H1 (cell line): Measurements from ENCODE around the gene UGT2A2. TPM values are rescaled to one million over a fixed set of nuclear protein-coding genes. Genes with fewer than 3 reads are reported as not detected.

Source experiments
- CTCF ChIA-PET: fragments of 300-600 bp; sonication (Branson Sonifier 250); formaldehyde crosslinking; loops from one replicate; lab custom pipeline; 2021; ENCODE audit not compliant: partially characterized antibody; lab: Charles Lee
- POLR2A ChIA-PET: fragments of 300-600 bp; sonication (Branson Sonifier 250); formaldehyde crosslinking; loops from one replicate; lab custom pipeline; 2021; ENCODE audit warnings: inconsistent platforms; ENCODE audit not compliant: partially characterized antibody; lab: Charles Lee
- DNase-seq, 2 experiments: peaks; one replicate each; pipeline versions ENCODE4 v3.0.0 to v3.0.0-alpha.2; 2010 to 2022; ENCODE audit warnings: low spot score in 2 of 2, low read depth in 1 of 2, mixed read lengths in 1 of 2
- FAIRE-seq: peaks from 2 replicates; lab custom pipeline; 2011; peaks lifted over from hg19 to GRCh38; lab: Jason Lieb, UNC
- H2AFZ ChIP-seq: 2 replicates; pipeline ENCODE4 v1.8.1; 2012; ENCODE audit warnings: low read length, inconsistent platforms
- H2AK5ac ChIP-seq: 2 replicates; pipeline ENCODE4 v1.6.1; 2013; ENCODE audit warnings: low read depth, low read length
- H2BK120ac ChIP-seq: replicated peaks from 2 replicates; pipeline ENCODE3; 2013; ENCODE audit warnings: low read depth, low read length, inconsistent platforms
- H2BK12ac ChIP-seq: 2 replicates; pipeline ENCODE4 v1.6.1; 2013; ENCODE audit warnings: low read depth, low read length
- H2BK15ac ChIP-seq: 2 replicates; pipeline ENCODE4 v1.6.1; 2013; ENCODE audit warnings: low read length
- H2BK20ac ChIP-seq: 2 replicates; pipeline ENCODE4 v1.6.1; 2013; ENCODE audit warnings: low read length
- H2BK5ac ChIP-seq: 2 replicates; pipeline ENCODE4 v1.6.1; 2013; ENCODE audit warnings: low read depth, low read length
- H3K14ac ChIP-seq: 2 replicates; pipeline ENCODE4 v1.6.1; 2013; ENCODE audit warnings: inconsistent platforms; ENCODE audit not compliant: insufficient read length
- H3K18ac ChIP-seq: 2 replicates; pipeline ENCODE4 v1.6.1; 2013; ENCODE audit warnings: low read length; ENCODE audit errors: extremely low read depth
- H3K23ac ChIP-seq: 2 replicates; pipeline ENCODE4 v1.6.1; 2013; ENCODE audit warnings: inconsistent platforms; ENCODE audit not compliant: insufficient read length
- H3K23me2 ChIP-seq: 2 replicates; pipeline ENCODE4 v1.6.1; 2013; ENCODE audit warnings: low read depth, low read length
- H3K27ac ChIP-seq: 2 replicates; pipeline ENCODE4 v1.6.1; 2011; ENCODE audit warnings: low read depth, low read length, inconsistent platforms
- H3K27me3 ChIP-seq, 4 experiments: replicated peaks in 1 of 4; 1 replicate in 1 of 4; 2 replicates in 3 of 4; pipeline versions ENCODE4 v1.6.1 to v1.8.1; 2011 to 2013; ENCODE audit warnings: low read length in 3 of 4, mild to moderate bottlenecking in 3 of 4, inconsistent platforms in 2 of 4, mixed read lengths in 2 of 4, moderate library complexity in 1 of 4; ENCODE audit not compliant: control insufficient read depth in 3 of 4, insufficient read depth in 3 of 4; ENCODE audit errors: extremely low read depth in 1 of 4
- H3K36me3 ChIP-seq, 4 experiments: 2 replicates each; pipeline versions ENCODE4 v1.6.1 to v1.8.1; 2011 to 2013; ENCODE audit warnings: mild to moderate bottlenecking in 4 of 4, low read length in 3 of 4, moderate library complexity in 2 of 4, control low read depth in 1 of 4, inconsistent platforms in 1 of 4; ENCODE audit not compliant: insufficient read depth in 4 of 4, control insufficient read depth in 2 of 4
- H3K4ac ChIP-seq: replicated peaks from 2 replicates; pipeline ENCODE3; 2013; ENCODE audit warnings: low read length, low read depth, mixed read lengths, inconsistent platforms; ENCODE audit not compliant: insufficient read length
- H3K4me1 ChIP-seq, 4 experiments: replicated peaks in 1 of 4; 1 replicate in 1 of 4; 2 replicates in 3 of 4; pipeline versions ENCODE4 v1.6.1 to v1.8.1; 2011 to 2013; ENCODE audit warnings: low read length in 3 of 4, inconsistent platforms in 2 of 4, mixed read lengths in 1 of 4; ENCODE audit not compliant: insufficient read depth in 4 of 4, control insufficient read depth in 3 of 4
- H3K4me2 ChIP-seq, 2 experiments: 2 replicates each; pipeline versions ENCODE4 v1.6.1 to v1.8.1; 2011 to 2013; ENCODE audit warnings: low read depth in 2 of 2, low read length in 2 of 2, control low read depth in 1 of 2, inconsistent platforms in 1 of 2, mild to moderate bottlenecking in 1 of 2; ENCODE audit not compliant: insufficient read depth in 1 of 2
- H3K4me3 ChIP-seq, 4 experiments: fragments of 200-600, 300-600 bp in 1 of 4; sonication (generic), shearing (Covaris generic), sonication (Bioruptor Twin) in 1 of 4; 2 replicates each; pipeline versions ENCODE4 v1.5.1 to v1.8.1; 2011 to 2016; ENCODE audit warnings: low read length in 4 of 4, low read depth in 3 of 4, control low read depth in 2 of 4, inconsistent platforms in 2 of 4, mild to moderate bottlenecking in 2 of 4, mixed read lengths in 1 of 4, moderate library complexity in 1 of 4; ENCODE audit not compliant: insufficient read depth in 2 of 4; ENCODE audit errors: extremely low read depth in 1 of 4
- H3K56ac ChIP-seq: replicated peaks from 2 replicates; pipeline ENCODE3; 2013; ENCODE audit warnings: low read depth, mild to moderate bottlenecking, mixed read lengths, low read length, inconsistent platforms; ENCODE audit not compliant: insufficient read length
- H3K79me1 ChIP-seq: 2 replicates; pipeline ENCODE4 v1.6.1; 2013; ENCODE audit warnings: low read depth, low read length, control low read depth
- H3K79me2 ChIP-seq, 2 experiments: 2 replicates each; pipeline versions ENCODE4 v1.6.1 to v1.8.1; 2012 to 2013; ENCODE audit warnings: low read length in 2 of 2, mild to moderate bottlenecking in 2 of 2, inconsistent platforms in 1 of 2; ENCODE audit not compliant: insufficient read depth in 2 of 2, control insufficient read depth in 1 of 2
- H3K9ac ChIP-seq, 4 experiments: replicated peaks in 1 of 4; 1 replicate in 1 of 4; 2 replicates in 3 of 4; pipeline versions ENCODE4 v1.6.1 to v1.8.1; 2011 to 2013; ENCODE audit warnings: low read depth in 3 of 4, low read length in 3 of 4, control low read depth in 2 of 4, mild to moderate bottlenecking in 2 of 4, moderate library complexity in 2 of 4, inconsistent platforms in 1 of 4; ENCODE audit errors: extremely low read depth in 1 of 4
- H3K9me3 ChIP-seq, 2 experiments: 2 replicates each; pipeline versions ENCODE4 v1.6.1 to v1.8.1; 2012 to 2013; ENCODE audit warnings: mild to moderate bottlenecking in 2 of 2, moderate library complexity in 2 of 2, control low read depth in 1 of 2, inconsistent platforms in 1 of 2, low read depth in 1 of 2, low read length in 1 of 2, mixed read lengths in 1 of 2; ENCODE audit not compliant: insufficient read depth in 2 of 2
- H4K20me1 ChIP-seq, 2 experiments: replicated peaks in 1 of 2; 2 replicates each; pipeline versions ENCODE3 to v1.8.1; 2011 to 2013; ENCODE audit warnings: inconsistent platforms in 2 of 2, low read length in 2 of 2, mild to moderate bottlenecking in 1 of 2; ENCODE audit not compliant: insufficient read depth in 2 of 2, control insufficient read depth in 1 of 2
- H4K5ac ChIP-seq: 2 replicates; pipeline ENCODE4 v1.6.1; 2013; ENCODE audit warnings: low read length, low read depth, mixed read lengths, inconsistent platforms; ENCODE audit not compliant: insufficient read length
- H4K8ac ChIP-seq: 2 replicates; pipeline ENCODE4 v1.8.0; 2013; ENCODE audit warnings: mild to moderate bottlenecking, moderate library complexity, low read length, inconsistent platforms; ENCODE audit not compliant: insufficient read depth; ENCODE audit errors: extremely low read depth
- H4K91ac ChIP-seq: replicated peaks from 2 replicates; pipeline ENCODE3; 2013; ENCODE audit warnings: low read length, mixed read lengths, inconsistent platforms; ENCODE audit not compliant: insufficient read length
- BACH1 ChIP-seq: IDR thresholded peaks from 2 replicates; pipeline ENCODE4 v1.6.1; 2012; ENCODE audit warnings: low read length, improper control_type of control experiment
- BCL11A ChIP-seq, 2 experiments: IDR thresholded peaks; one replicate each; pipeline ENCODE4 v1.6.1; 2011; ENCODE audit warnings: low read depth in 2 of 2, low read length in 2 of 2, mild to moderate bottlenecking in 2 of 2
- EZH2 ChIP-seq: fragments of 200-600 bp; sonication (generic); IDR thresholded peaks from 2 replicates; pipeline ENCODE4 v1.7.1; 2012; ENCODE audit warnings: low read depth, mild to moderate bottlenecking, moderate library complexity, low read length, inconsistent platforms; ENCODE audit not compliant: severe bottlenecking
- TAF1 ChIP-seq: IDR thresholded peaks from 2 replicates; pipeline ENCODE4 v1.6.1; 2011; ENCODE audit warnings: mild to moderate bottlenecking, low read depth, low read length
- WGBS, 2 experiments: shearing (Covaris generic) in 1 of 2; methylation state at CpG; one replicate each; pipeline versions ENCODE4 v1.1.6 to v1.1.7; 2013 to 2015; ENCODE audit warnings: low lambda C conversion rate in 2 of 2, mixed read lengths in 2 of 2, inconsistent platforms in 1 of 2, low coverage in 1 of 2, missing lambda C conversion rate in 1 of 2; ENCODE audit not compliant: insufficient replicate concordance in 2 of 2, insufficient coverage in 1 of 2, insufficient read length in 1 of 2; ENCODE audit errors: extremely low coverage in 1 of 2, missing lambda C conversion rate in 1 of 2; 5-methylcytosine and 5-hydroxymethylcytosine counted together
- polyA plus RNA-seq, 7 experiments: library from polyadenylated mRNA; depleted of rRNA in 3 of 7; stranded (reverse) in 5 of 7; unstranded in 2 of 7; fragments of >200 nt in 5 of 7; fragments of 200-250 nt in 2 of 7; gene quantifications; 1 replicate in 5 of 7; 2 replicates in 1 of 7; 4 replicates in 1 of 7; pipeline versions ENCODE4 v1.2.1 to v1.2.3, GENCODE V29; 2011 to 2013; ENCODE audit warnings: missing spikeins in 2 of 7, mixed read lengths in 2 of 7
- total RNA-seq: library from RNA; stranded (reverse); fragmentation: NEBNext Ultra II Directional; extraction: Animal tissue kit (Norgen Biotek cat#: 25700); gene quantifications from 2 replicates; pipeline ENCODE4 v1.2.1, GENCODE V29; 2021

The UGT2A2 gene
- total and polyA plus RNA-seq, 2 of the 8 experiments (the other 6 are each of a cell fraction or from before 2014, with no cell fraction given) = not detected

DNA sequence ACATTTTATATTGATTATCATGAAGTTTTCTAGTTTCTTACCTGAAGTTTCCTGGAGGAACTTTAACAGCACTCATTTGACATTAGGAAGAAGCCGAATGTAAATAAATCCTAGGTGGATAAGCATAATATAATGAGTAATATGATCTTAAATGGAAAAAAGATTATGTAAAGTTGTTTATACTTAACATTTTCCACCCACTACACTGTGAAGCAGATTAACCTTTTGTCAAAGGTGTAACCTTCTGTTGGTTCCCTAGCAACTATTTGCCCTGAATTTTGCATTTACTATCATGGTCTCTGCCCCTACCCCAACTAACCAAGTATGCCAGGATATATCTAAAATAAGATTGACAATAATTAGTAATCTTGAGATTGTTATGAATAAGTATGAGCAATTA lies 13.7 kb upstream of the UGT2A2 start, which contains the start of gene UGT2A1:
TSS of gene UGT2A1 (minus strand) at position 101 of the 400 bp plus-strand sequence. CDS start 5,603 bp downstream, outside the sequence.
- peaks cover 0 to 1% (median 0%) of the 10 kb centered on the region in 4 experiments; a peak in 1 of 7 replicates for H3K27me3 ChIP-seq
- no peaks in the 10 kb centered on the region for H3K4me1 ChIP-seq
- no peak within 1 kb of the TSS for H3K23ac ChIP-seq
- no peaks in the 10 kb centered on the region for H4K20me1 ChIP-seq
- H2AK5ac ChIP-seq = no peak within 1 kb of the TSS
- H3K9me3 ChIP-seq = peaks cover 0 to 3% of the 10 kb centered on the region in 2 experiments; a peak in 1 of 4 replicates
- TF ChIP-seq BCL11A (IDR thresholded peaks at IDR 0.05; ENCODE audit: low read depth in 2 of 2, low read length in 2 of 2) (no peak), BACH1 (no peak), EZH2 (no peak), TAF1 (no peak)
- H4K5ac ChIP-seq = no peak within 1 kb of the TSS
- 96% methylated on average over 1 of the region's 1 CpG; no CpG with 5 or more reads in 1 of the 2 experiments for WGBS, 2 experiments
- no peak within 1 kb of the TSS for H2BK12ac ChIP-seq
- H2BK5ac ChIP-seq = no peak within 1 kb of the TSS
- H4K8ac ChIP-seq = no peak within 1 kb of the TSS
- ChIA-PET POLR2A (no interaction called here), CTCF (no interaction called here)
- no peaks in the 10 kb centered on the region for H3K36me3 ChIP-seq
- H3K79me2 ChIP-seq = no peaks in the 10 kb centered on the region
- FAIRE-seq (no peak), DNase-seq (no peak)
- no peak within 1 kb of the TSS for H3K4me3 ChIP-seq
- H3K56ac ChIP-seq = no peak within 1 kb of the TSS
- no peak within 1 kb of the TSS for H3K27ac ChIP-seq
- H3K79me1 ChIP-seq = no peaks in the 10 kb centered on the region
- H2AFZ ChIP-seq = no peak within 1 kb of the TSS
- H2BK15ac ChIP-seq = no peak within 1 kb of the TSS
- H3K9ac ChIP-seq = no peak within 1 kb of the TSS
- no peak within 1 kb of the TSS for H3K4me2 ChIP-seq
- H3K4ac ChIP-seq = no peak within 1 kb of the TSS
- H3K14ac ChIP-seq = no peak within 1 kb of the TSS
- no peaks in the 10 kb centered on the region for H3K23me2 ChIP-seq
- H2BK120ac ChIP-seq = no peak within 1 kb of the TSS
- H2BK20ac ChIP-seq = no peak within 1 kb of the TSS
- H3K18ac ChIP-seq = no peak within 1 kb of the TSS
- no peak within 1 kb of the TSS for H4K91ac ChIP-seq
